B cell (primary cell): ENCODE data around the gene RAPGEF1. TPM values are rescaled to one million over a fixed set of nuclear protein-coding genes. Genes with fewer than 3 reads are reported as not detected.
A peak's percentile ranks its signal among the peaks of the same experiment; 100 is the strongest.

Experiments used
- ATAC-seq: fragments of 200-7000 bp; cut with Tn5 transposase; one replicate; pipeline ENCODE4 v1.10.0; 2021; ENCODE audit warnings: low read depth, mild to moderate bottlenecking, moderate number of reproducible peaks, moderate library complexity
- CTCF ChIA-PET: fragments of 350-600 bp; sonication (Branson Sonifier 250); formaldehyde crosslinking; loops from one replicate; lab custom pipeline; 2021; ENCODE audit warnings: antibody characterized with exemption, inconsistent platforms; lab: Charles Lee
- POLR2A ChIA-PET: fragments of 350-600 bp; sonication (Branson Sonifier 250); formaldehyde crosslinking; loops from one replicate; lab custom pipeline; 2021; ENCODE audit warnings: antibody characterized with exemption; lab: Charles Lee
- DNase-seq: peaks from one replicate; pipeline ENCODE4 v3.0.0; 2013
- H2AFZ ChIP-seq: 2 replicates; pipeline ENCODE4 v1.6.1; 2012; ENCODE audit warnings: mild to moderate bottlenecking, low read depth, low read length; ENCODE audit not compliant: insufficient read depth, poor library complexity, severe bottlenecking
- H3K27ac ChIP-seq, 2 donors: 1 replicate in 1 of 2; 2 replicates in 1 of 2; pipeline ENCODE4 v1.5.1; 2012 to 2013; ENCODE audit warnings: low read length in 2 of 2, mild to moderate bottlenecking in 2 of 2, moderate library complexity in 1 of 2
- H3K27me3 ChIP-seq, 4 experiments: fragments of 200-600 bp in 1 of 4; sonication (generic) in 1 of 4; replicated peaks in 1 of 4; 1 replicate in 2 of 4; 2 replicates in 2 of 4; pipeline versions ENCODE4 v1.6.1 to v1.7.0; 2013 to 2016; ENCODE audit warnings: low read length in 3 of 4, mild to moderate bottlenecking in 2 of 4, mixed read lengths in 1 of 4, moderate library complexity in 1 of 4; ENCODE audit not compliant: insufficient read depth in 4 of 4, control insufficient read depth in 3 of 4; ENCODE audit errors: control extremely low read depth in 1 of 4
- H3K36me3 ChIP-seq, 2 experiments: replicated peaks in 1 of 2; 1 replicate in 1 of 2; 2 replicates in 1 of 2; pipeline versions ENCODE4 v1.6.1 to v1.7.1; 2013; ENCODE audit warnings: low read length in 1 of 2; ENCODE audit not compliant: insufficient read depth in 2 of 2, control insufficient read depth in 1 of 2; ENCODE audit errors: control extremely low read depth in 1 of 2, extremely low read depth in 1 of 2
- H3K4me1 ChIP-seq, 2 donors: fragments of 200-600 bp in 1 of 2; sonication (generic) in 1 of 2; 1 replicate in 1 of 2; 2 replicates in 1 of 2; pipeline versions ENCODE4 v1.5.1 to v1.6.1; 2013 to 2017; ENCODE audit warnings: low read length in 2 of 2; ENCODE audit not compliant: control insufficient read depth in 2 of 2, insufficient read depth in 2 of 2
- H3K4me2 ChIP-seq: replicated peaks from 2 replicates; pipeline ENCODE3; 2012; ENCODE audit warnings: mild to moderate bottlenecking, low read depth, low read length; ENCODE audit not compliant: poor library complexity, severe bottlenecking
- H3K4me3 ChIP-seq, 5 experiments: fragments of 200-600 bp in 1 of 5; sonication (generic) in 1 of 5; 1 replicate in 3 of 5; 2 replicates in 2 of 5; pipeline versions ENCODE4 v1.5.1 to v1.7.0; 2011 to 2016; ENCODE audit warnings: low read length in 4 of 5, mild to moderate bottlenecking in 4 of 5, low read depth in 2 of 5, control low read depth in 1 of 5, moderate library complexity in 1 of 5; ENCODE audit not compliant: insufficient read depth in 1 of 5; ENCODE audit errors: control extremely low read depth in 1 of 5, extremely low read depth in 1 of 5
- H3K79me2 ChIP-seq: fragments of 200-600 bp; sonication (generic); one replicate; pipeline ENCODE4 v1.6.0; 2016; ENCODE audit warnings: low read length; ENCODE audit not compliant: control insufficient read depth, insufficient read depth
- H3K9ac ChIP-seq: fragments of 200-600 bp; sonication (generic); 2 replicates; pipeline ENCODE4 v1.6.1; 2017; ENCODE audit warnings: mild to moderate bottlenecking, low read length, moderate library complexity
- H3K9me3 ChIP-seq, 3 donors: one replicate each; pipeline versions ENCODE4 v1.6.1 to v1.7.1; 2013; ENCODE audit warnings: low read length in 2 of 3; ENCODE audit not compliant: control insufficient read depth in 2 of 3, insufficient read depth in 1 of 3; ENCODE audit errors: control extremely low read depth in 1 of 3
- H4K20me1 ChIP-seq: 2 replicates; pipeline ENCODE4 v1.6.0; 2012; ENCODE audit warnings: mild to moderate bottlenecking, low read length; ENCODE audit not compliant: insufficient read depth, control insufficient read depth, poor library complexity, severe bottlenecking
- H3K27ac Mint-ChIP-seq: one replicate; pipeline ENCODE4 v1.8.0; 2021; ENCODE audit warnings: mixed read lengths
- H3K27me3 Mint-ChIP-seq: one replicate; pipeline ENCODE4 v1.8.0; 2021; ENCODE audit warnings: mixed read lengths
- H3K4me1 Mint-ChIP-seq: one replicate; pipeline ENCODE4 v1.8.0; 2021; ENCODE audit warnings: mixed read lengths
- H3K4me3 Mint-ChIP-seq: one replicate; pipeline ENCODE4 v1.8.0; 2021; ENCODE audit warnings: mixed read lengths
- H3K9me3 Mint-ChIP-seq: one replicate; pipeline ENCODE4 v1.8.0; 2022; ENCODE audit warnings: mixed read lengths; ENCODE audit not compliant: insufficient read depth
- CTCF ChIP-seq: fragments of 200-600 bp; IDR thresholded peaks from one replicate; pipeline ENCODE4 v1.8.0; 2022; ENCODE audit warnings: antibody characterized with exemption, mild to moderate bottlenecking
- EZH2 ChIP-seq: IDR thresholded peaks from 2 replicates; pipeline ENCODE4 v1.6.1; 2012; ENCODE audit warnings: borderline replicate concordance, low read depth, mild to moderate bottlenecking, moderate library complexity, low read length; ENCODE audit not compliant: insufficient read depth, poor library complexity, severe bottlenecking
- WGBS: methylation state at CpG from one replicate; pipeline ENCODE4 v1.1.5; 2013; ENCODE audit warnings: missing lambda C conversion rate; ENCODE audit not compliant: insufficient coverage; 5-methylcytosine and 5-hydroxymethylcytosine counted together
- intact Hi-C: fragments of 100-400 bp; cut with micrococcal nuclease; formaldehyde crosslinking; loops from one replicate; pipeline ENCODE4 v1.10.0; 2022
- polyA plus RNA-seq: library from polyadenylated mRNA; depleted of rRNA; stranded (reverse); fragments of >200 nt; gene quantifications from 2 replicates; pipeline ENCODE4 v1.2.3, GENCODE V29; 2012
- total RNA-seq, 2 donors: library from RNA; stranded (reverse); fragments of 120-200 nt in 1 of 2; gene quantifications; 1 replicate in 1 of 2; 2 replicates in 1 of 2; pipeline versions ENCODE4 v1.2.3 to v1.2.4, GENCODE V29; 2013 to 2022

RAPGEF1 gene
- total and polyA plus RNA-seq, 2 donors (not counting 1 experiment from before 2014, with no cell fraction given) = 134 to 447 TPM

- Histone ChIP-seq H3K27me3 (no peaks in the 10 kb centered on the region), H3K9me3 (peaks cover 0 to 14% (median 7%) of the 10 kb centered on the region in 3 donors), H3K79me2 (peaks cover 86% of the 10 kb centered on the region), H3K4me2 (peak overlapping the region; percentile 52), H3K4me1 (peaks cover 25 to 37% of the 10 kb centered on the region in 2 donors), H2AFZ (no peak overlapping the region), H3K27ac (peak overlapping the region; percentile 65 to 81), H4K20me1 (peaks cover 43% of the 10 kb centered on the region), H3K36me3 (peaks cover 4 to 97% of the 10 kb centered on the region in 2 experiments), H3K4me3 (peak overlapping the region in 1 of 5 experiments; percentile 18), H3K9ac (no peak overlapping the region)
- H3K9me3 Mint-ChIP-seq = no peaks in the 10 kb centered on the region
- ATAC-seq (no peak), DNase-seq (no peak)
- peak overlapping the region; percentile 85 for H3K4me3 Mint-ChIP-seq
- CTCF ChIA-PET = interaction anchor here (0.9 to 5.2 kb wide), 14 partner anchors 9 to 124 kb away, joined by 3 to 23 read pairs (median 4); partner anchors contain the start of gene RAPGEF1
- peak overlapping the region; percentile 81 for H3K27ac Mint-ChIP-seq
- intact Hi-C loops = loop anchor here (1.0 to 5.0 kb wide), 3 partner anchors 9 to 36 kb away; no protein-coding TSS in a partner anchor
- H3K27me3 Mint-ChIP-seq = no peaks in the 10 kb centered on the region
- TF ChIP-seq CTCF (no peak), EZH2 (no peak)
- POLR2A ChIA-PET = interaction anchor here (1.2 to 1.6 kb wide), 3 partner anchors 14 to 124 kb away, joined by 3 to 9 read pairs (median 9); no protein-coding TSS in a partner anchor
- WGBS = 95% methylated on average over 8 of the region's 9 CpGs
- H3K4me1 Mint-ChIP-seq = peaks cover 43% of the 10 kb centered on the region
Measured at GRCh38 chr9:131620764-131621520, 118.9 kb downstream of the RAPGEF1 start.

DNA sequence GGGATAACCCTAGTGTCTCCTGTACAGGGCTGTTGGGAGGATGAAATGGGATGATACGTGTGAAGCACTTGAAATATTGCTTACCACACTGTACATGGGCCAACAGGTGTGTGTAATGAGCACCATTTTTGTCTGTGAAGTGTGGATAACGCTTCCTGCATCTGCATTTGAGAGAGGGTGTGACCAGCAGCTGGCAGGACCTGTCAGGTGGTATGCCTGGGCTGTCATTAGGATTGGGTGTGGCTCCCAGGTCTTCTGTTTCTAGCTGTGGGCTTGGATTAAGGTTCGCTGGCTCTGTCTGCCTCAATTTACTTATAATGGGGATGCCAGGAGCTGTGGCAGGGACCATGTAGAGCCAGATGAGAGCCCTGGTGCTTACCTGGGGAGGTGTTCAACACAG is 120.2 kb downstream of the RAPGEF1 start:
- H3K4me3 ChIP-seq = no peak overlapping the region
- no peaks in the 10 kb centered on the region for H3K27me3 ChIP-seq
- no peak for TF ChIP-seq EZH2
- TF ChIP-seq CTCF = no peak
- H3K27ac Mint-ChIP-seq = no peak overlapping the region
- peaks cover 0 to 14% (median 7%) of the 10 kb centered on the region in 3 donors for H3K9me3 ChIP-seq
- no peaks in the 10 kb centered on the region for H3K27me3 Mint-ChIP-seq
- intact Hi-C loops = loop anchor here (2.0 to 5.0 kb wide), 2 partner anchors 15 to 38 kb away; no protein-coding TSS in a partner anchor
- H3K79me2 ChIP-seq = peaks cover 84% of the 10 kb centered on the region
- CTCF ChIA-PET = interaction anchor here (1.1 to 1.2 kb wide), 2 partner anchors 8 to 33 kb away, joined by 3 to 4 read pairs; no protein-coding TSS in a partner anchor
- H3K27ac ChIP-seq = peak overlapping the region in 1 of 2 donors; percentile 30
- ATAC-seq = no peak
- H3K4me3 Mint-ChIP-seq = no peak overlapping the region
- no peak overlapping the region for H2AFZ ChIP-seq
- peaks cover 39% of the 10 kb centered on the region for H3K4me1 Mint-ChIP-seq
- no peak overlapping the region for H3K4me2 ChIP-seq
- no peak for DNase-seq
- H3K9me3 Mint-ChIP-seq = no peaks in the 10 kb centered on the region
- peaks cover 51% of the 10 kb centered on the region for H4K20me1 ChIP-seq
- POLR2A ChIA-PET = no interaction called here
- peaks cover 2 to 93% of the 10 kb centered on the region in 2 experiments for H3K36me3 ChIP-seq
- H3K4me1 ChIP-seq = peaks cover 25 to 37% of the 10 kb centered on the region in 2 donors
- 100% methylated on average over 3 of the region's 3 CpGs for WGBS
- no peak overlapping the region for H3K9ac ChIP-seq
